OCI-LY1 (cell line): ENCODE results near the gene DRC1.

Experiments used
- H2AFZ ChIP-seq: fragments of 200-600 bp; sonication (generic), shearing (Covaris generic); 2 replicates; pipeline ENCODE4 v1.6.0; 2014; ENCODE audit warnings: antibody characterized with exemption, mild to moderate bottlenecking, low read length
- H3F3A ChIP-seq: fragments of 200-600 bp; sonication (generic), shearing (Covaris generic); 2 replicates; pipeline ENCODE4 v1.6.0; 2014; ENCODE audit warnings: mild to moderate bottlenecking, antibody characterized with exemption, low read length, moderate library complexity; ENCODE audit not compliant: insufficient read depth
- H3K27ac ChIP-seq: fragments of 200-600 bp; sonication (generic); 2 replicates; pipeline ENCODE4 v1.5.1; 2014; ENCODE audit warnings: low read length, mixed run types, mild to moderate bottlenecking, low read depth; ENCODE audit not compliant: poor library complexity, severe bottlenecking
- H3K27me3 ChIP-seq: fragments of 200-600 bp; sonication (generic); 2 replicates; pipeline ENCODE4 v1.6.0; 2014; ENCODE audit warnings: antibody characterized with exemption, mild to moderate bottlenecking, low read length, moderate library complexity; ENCODE audit not compliant: insufficient read depth
- H3K36me3 ChIP-seq: fragments of 200-600 bp; sonication (generic); 2 replicates; pipeline ENCODE4 v1.6.1; 2014; ENCODE audit warnings: mild to moderate bottlenecking, antibody characterized with exemption, low read length, moderate library complexity, mixed read lengths; ENCODE audit not compliant: insufficient read depth
- H3K4me1 ChIP-seq: fragments of 200-600 bp; sonication (generic); 2 replicates; pipeline ENCODE4 v1.5.1; 2014; ENCODE audit warnings: mild to moderate bottlenecking, low read length, moderate library complexity; ENCODE audit not compliant: insufficient read depth, severe bottlenecking
- H3K4me2 ChIP-seq: fragments of 200-600 bp; sonication (generic), shearing (Covaris generic); 2 replicates; pipeline ENCODE4 v1.6.1; 2014; ENCODE audit warnings: low read length
- H3K4me3 ChIP-seq: fragments of 200-600 bp; sonication (generic); 2 replicates; pipeline ENCODE4 v1.5.1; 2014; ENCODE audit warnings: low read length, low read depth, mild to moderate bottlenecking, mixed read lengths; ENCODE audit not compliant: poor library complexity, severe bottlenecking
- H3K79me2 ChIP-seq: fragments of 200-600 bp; shearing (Covaris generic); 2 replicates; pipeline ENCODE4 v1.6.1; 2016; ENCODE audit warnings: mixed run types, low read length, mixed read lengths; ENCODE audit not compliant: insufficient read depth
- H3K9ac ChIP-seq: fragments of 200-600 bp; sonication (generic), shearing (Covaris generic); 2 replicates; pipeline ENCODE4 v1.6.1; 2014; ENCODE audit warnings: mild to moderate bottlenecking, low read length, mixed read lengths
- H3K9me2 ChIP-seq: fragments of 200-600 bp; sonication (generic), shearing (Covaris generic); 2 replicates; pipeline ENCODE4 v1.6.1; 2014; ENCODE audit warnings: low read depth, mild to moderate bottlenecking, low read length, mixed read lengths
- H3K9me3 ChIP-seq: fragments of 200-600 bp; shearing (Covaris generic); 2 replicates; pipeline ENCODE4 v1.6.1; 2014; ENCODE audit warnings: low read length, mixed read lengths
- H4K20me1 ChIP-seq: fragments of 200-600 bp; sonication (generic), shearing (Covaris generic); 2 replicates; pipeline ENCODE4 v1.6.0; 2016; ENCODE audit warnings: mild to moderate bottlenecking, low read length; ENCODE audit not compliant: insufficient read depth
- EZH2 ChIP-seq: fragments of 200-600 bp; sonication (generic), shearing (Covaris generic); IDR thresholded peaks from 2 replicates; pipeline ENCODE4 v1.8.0; 2017; ENCODE audit warnings: borderline replicate concordance, mixed run types, mild to moderate bottlenecking, antibody characterized with exemption, low read length, moderate library complexity, mixed read lengths
- TF ChIP-seq, protein P1 (sequence below): fragments of 200-600 bp; sonication (generic), shearing (Covaris generic); IDR thresholded peaks from 2 replicates; pipeline ENCODE4 v1.5.1; 2017; ENCODE audit warnings: mild to moderate bottlenecking, antibody characterized with exemption, low read length, moderate library complexity, mixed read lengths

The DRC1 gene

DNA sequence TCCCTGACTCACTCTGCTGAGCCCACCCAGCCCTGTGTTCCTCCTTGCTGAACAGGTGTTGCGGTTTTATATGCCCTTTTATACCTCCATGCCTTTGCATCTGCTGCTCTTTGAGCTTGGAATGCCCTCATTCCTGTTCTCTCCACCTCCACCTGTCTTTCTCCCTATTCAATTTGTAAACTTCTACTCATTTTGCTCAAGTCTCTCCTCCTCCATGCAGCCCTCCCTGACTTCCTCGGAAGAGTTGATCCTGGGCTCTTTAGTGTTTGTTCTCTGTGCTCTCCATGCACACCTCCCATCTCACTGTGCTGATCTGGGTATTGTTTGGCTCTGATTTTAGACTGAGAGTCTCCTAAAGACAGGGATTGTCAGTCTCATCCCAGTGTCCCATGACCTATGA, 83.4 kb downstream of the DRC1 start:
- TF ChIP-seq EZH2 = no peak
- TF ChIP-seq, protein P1, sequence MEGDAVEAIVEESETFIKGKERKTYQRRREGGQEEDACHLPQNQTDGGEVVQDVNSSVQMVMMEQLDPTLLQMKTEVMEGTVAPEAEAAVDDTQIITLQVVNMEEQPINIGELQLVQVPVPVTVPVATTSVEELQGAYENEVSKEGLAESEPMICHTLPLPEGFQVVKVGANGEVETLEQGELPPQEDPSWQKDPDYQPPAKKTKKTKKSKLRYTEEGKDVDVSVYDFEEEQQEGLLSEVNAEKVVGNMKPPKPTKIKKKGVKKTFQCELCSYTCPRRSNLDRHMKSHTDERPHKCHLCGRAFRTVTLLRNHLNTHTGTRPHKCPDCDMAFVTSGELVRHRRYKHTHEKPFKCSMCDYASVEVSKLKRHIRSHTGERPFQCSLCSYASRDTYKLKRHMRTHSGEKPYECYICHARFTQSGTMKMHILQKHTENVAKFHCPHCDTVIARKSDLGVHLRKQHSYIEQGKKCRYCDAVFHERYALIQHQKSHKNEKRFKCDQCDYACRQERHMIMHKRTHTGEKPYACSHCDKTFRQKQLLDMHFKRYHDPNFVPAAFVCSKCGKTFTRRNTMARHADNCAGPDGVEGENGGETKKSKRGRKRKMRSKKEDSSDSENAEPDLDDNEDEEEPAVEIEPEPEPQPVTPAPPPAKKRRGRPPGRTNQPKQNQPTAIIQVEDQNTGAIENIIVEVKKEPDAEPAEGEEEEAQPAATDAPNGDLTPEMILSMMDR = no peak
- no peaks in the 10 kb centered on the region for H3F3A ChIP-seq
- H3K4me2 ChIP-seq = no peak overlapping the region
- H4K20me1 ChIP-seq = no peaks in the 10 kb centered on the region
- H3K27ac ChIP-seq = no peak overlapping the region
- H3K9ac ChIP-seq = no peak overlapping the region
- H2AFZ ChIP-seq = no peak overlapping the region
- no peaks in the 10 kb centered on the region for H3K36me3 ChIP-seq
- H3K27me3 ChIP-seq = no peaks in the 10 kb centered on the region
- H3K4me1 ChIP-seq = no peaks in the 10 kb centered on the region
- no peaks in the 10 kb centered on the region for H3K9me2 ChIP-seq
- no peaks in the 10 kb centered on the region for H3K9me3 ChIP-seq
- no peaks in the 10 kb centered on the region for H3K79me2 ChIP-seq
- no peak overlapping the region for H3K4me3 ChIP-seq

GRCh38 chr2:26485725-26486418, 84.2 kb downstream of the DRC1 start:
- Histone ChIP-seq H3K9me3 (no peaks in the 10 kb centered on the region), H4K20me1 (no peaks in the 10 kb centered on the region), H3K27me3 (no peaks in the 10 kb centered on the region), H3F3A (no peaks in the 10 kb centered on the region), H3K4me1 (no peaks in the 10 kb centered on the region), H3K4me3 (no peak overlapping the region), H3K4me2 (no peak overlapping the region), H3K9me2 (no peaks in the 10 kb centered on the region), H2AFZ (no peak overlapping the region), H3K9ac (no peak overlapping the region), H3K36me3 (no peaks in the 10 kb centered on the region), H3K27ac (no peak overlapping the region), H3K79me2 (no peaks in the 10 kb centered on the region)
- TF ChIP-seq, protein P1 = no peak
- TF ChIP-seq EZH2 = no peak

DNA sequence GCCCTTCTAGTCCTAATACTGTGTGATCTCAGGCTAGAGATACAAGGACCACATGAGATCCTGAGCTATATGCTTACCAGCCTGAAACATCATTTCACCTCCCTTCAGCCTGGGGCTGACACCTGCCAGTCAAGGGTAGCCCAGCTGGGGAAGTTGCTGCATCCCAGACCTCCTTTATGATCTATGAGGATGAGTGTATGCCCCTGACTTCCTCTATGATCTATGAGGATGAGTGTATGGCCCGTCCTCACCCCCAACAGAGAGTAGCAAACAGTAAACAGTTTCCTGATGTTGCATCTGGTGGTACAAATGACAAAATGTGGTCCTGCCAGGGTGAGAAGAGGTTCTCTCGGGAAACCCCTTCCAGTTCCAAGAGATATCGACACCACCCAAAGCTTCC, 85.1 kb downstream of the DRC1 start:
- Histone ChIP-seq H3K9me2 (no peaks in the 10 kb centered on the region), H4K20me1 (no peaks in the 10 kb centered on the region), H3K27me3 (no peaks in the 10 kb centered on the region), H3K27ac (no peak overlapping the region), H3K9ac (no peak overlapping the region), H3K4me2 (no peak overlapping the region), H2AFZ (no peak overlapping the region), H3K4me3 (no peak overlapping the region), H3K36me3 (no peaks in the 10 kb centered on the region), H3K79me2 (no peaks in the 10 kb centered on the region), H3K4me1 (no peaks in the 10 kb centered on the region), H3K9me3 (no peaks in the 10 kb centered on the region), H3F3A (no peaks in the 10 kb centered on the region)
- no peak for TF ChIP-seq EZH2
- TF ChIP-seq, protein P1 = no peak
